HG03196 (cell line): Measurements from ENCODE around the gene WDR77.

ENCODE experiments used
- ATAC-seq: cut with Tn5 transposase; IDR thresholded peaks from one replicate; pipeline ENCODE4 v1.9.1; 2021; ENCODE audit not compliant: unreplicated experiment

WDR77 gene

DNA sequence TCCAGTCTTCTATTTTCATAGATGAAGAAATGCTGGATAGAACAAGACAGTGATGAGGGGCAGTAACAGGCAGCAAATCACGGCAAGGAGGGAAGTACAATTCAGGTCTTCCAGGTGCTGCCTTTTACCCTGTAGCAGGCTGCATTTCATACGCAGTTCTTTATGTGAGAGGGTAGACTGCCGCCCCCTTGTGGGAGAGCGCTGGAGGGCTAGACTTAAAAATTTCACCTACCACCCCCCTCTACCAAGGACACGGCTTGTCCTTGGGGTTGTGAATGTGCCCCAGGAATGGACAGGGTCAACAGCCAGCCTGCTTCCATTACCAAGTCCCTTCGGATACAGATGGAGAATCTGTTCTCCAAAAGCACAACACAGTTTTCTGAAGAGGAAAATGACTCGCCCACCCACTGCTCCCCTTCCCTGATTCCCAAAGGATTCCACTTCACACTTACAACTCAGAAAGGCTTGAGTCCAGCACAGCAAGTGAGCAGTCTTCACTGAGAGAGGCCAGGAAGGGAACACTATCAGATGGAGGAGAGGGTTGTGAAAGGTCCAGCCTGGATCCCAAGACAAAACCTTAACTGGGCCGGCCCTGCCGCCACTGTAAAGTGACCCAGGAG, 7.4 kb downstream of the WDR77 start:
- no peak for ATAC-seq

DNA sequence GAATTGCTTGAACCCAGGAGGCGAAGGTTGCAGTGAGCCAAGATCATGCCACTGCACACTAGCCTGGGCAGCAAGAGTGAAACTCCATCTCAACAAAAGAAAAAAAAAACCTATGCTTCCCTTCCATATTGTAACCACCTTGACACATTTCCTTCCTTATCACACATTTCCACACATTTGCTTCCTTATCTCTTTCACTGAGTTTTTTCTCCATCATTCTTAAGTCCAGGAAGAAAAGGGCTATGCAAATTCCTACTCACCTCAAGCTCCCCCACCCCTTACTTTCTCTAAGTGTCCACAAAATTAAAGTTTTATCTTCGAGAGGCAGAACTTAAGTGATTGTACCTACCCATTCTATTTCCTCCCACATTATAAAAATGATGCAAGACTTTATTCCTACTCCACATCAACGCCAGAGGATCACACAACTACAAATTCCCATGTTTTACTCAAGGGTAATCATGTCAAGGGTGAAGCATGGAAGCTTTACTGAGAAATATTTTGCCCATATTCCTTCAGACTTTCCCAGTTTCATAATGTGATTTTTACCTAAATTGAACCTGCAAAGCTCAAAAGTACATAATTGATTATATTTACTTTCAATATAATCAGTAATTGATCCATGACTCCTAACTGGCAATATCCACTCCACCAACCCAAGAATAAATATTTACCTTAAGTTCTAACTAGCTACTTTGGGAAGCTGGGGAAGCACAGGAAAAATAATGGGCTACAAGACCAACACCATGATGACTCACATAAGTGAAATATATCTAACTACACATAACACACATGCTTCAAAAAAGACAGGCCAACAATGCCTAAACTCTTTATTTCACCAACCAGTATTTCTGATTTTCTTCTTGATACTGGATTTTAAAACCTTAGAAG, 9.3 kb downstream of the WDR77 start:
- ATAC-seq = no peak

DNA sequence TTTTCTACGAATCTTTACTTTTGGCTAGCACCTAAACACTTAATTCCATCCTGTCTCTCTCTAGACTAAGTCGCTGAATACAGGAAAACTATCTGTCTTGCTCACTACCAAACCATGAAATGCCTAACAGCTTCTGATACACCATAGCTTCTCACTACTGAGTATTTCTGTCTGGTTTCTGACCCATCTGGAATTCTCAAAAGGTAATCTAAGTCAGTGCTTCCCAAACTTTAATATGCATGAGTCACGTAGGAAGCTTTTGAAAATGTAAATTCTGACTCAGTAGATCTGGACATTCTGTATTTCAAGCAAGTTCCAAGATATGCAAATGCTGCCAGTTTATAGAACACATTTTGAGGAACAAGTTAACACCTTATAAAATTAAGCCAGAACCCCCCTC, 12.3 kb downstream of the WDR77 start:
- no peak for ATAC-seq

DNA sequence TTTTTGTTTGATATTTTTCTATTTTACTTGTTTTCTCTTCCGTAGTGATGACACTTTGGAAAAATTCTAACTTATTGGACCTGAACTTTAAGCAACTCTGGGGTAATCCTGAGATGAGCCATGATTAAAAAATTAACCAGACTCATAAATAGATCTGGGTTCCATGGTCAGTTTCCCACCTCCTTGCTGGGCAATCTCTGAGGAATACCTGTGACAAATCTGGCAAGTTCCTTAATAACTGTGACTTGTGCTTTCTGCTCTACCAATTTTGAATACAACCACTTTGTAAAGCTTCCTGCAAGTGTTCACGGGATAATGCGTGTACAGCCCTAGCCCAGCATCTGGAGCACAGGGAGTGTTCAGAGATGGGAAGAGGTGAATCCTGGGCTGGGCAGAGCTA, 24.8 kb downstream of the WDR77 start:
- no peak for ATAC-seq

DNA sequence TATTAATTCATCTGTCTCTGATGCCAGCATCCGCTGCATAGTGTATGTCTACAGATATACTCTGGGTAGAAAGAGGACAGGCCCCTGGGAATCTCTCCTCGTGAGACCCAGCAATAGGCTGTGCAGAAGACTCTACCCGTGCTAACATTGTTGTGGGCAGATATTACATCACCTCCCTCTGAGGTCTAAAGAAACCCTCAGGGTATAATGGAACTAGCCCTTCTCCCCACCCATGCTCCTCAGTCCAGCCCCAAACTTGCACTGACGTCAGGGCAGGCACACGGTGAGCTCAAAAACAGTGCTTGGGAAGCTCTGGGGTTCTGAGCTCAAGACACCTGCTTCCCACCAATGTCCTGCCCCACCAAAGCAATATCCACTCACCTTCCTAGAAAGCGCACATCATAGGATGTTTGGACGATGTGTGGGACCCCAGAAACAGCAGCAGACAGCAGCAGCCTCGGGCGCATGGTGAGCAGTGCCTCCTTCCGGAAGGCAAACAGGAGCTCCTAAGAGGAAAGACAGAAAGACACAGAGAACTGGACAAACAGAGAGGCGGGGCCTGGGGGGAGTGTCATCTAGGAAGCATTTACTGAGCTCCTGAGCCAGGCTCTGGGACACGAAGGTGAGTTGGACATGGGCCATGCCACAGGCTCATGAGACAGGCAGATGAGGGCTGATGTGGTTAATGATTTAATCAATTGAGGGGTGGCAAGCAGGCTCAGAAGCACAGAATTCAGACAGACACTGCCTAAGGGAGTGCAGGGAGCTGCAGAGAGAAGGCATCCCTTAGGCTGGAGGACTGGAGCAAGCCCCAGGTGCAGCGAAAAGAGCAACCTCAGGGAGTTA, 26.3 kb downstream of the WDR77 start:
- no peak for ATAC-seq

DNA sequence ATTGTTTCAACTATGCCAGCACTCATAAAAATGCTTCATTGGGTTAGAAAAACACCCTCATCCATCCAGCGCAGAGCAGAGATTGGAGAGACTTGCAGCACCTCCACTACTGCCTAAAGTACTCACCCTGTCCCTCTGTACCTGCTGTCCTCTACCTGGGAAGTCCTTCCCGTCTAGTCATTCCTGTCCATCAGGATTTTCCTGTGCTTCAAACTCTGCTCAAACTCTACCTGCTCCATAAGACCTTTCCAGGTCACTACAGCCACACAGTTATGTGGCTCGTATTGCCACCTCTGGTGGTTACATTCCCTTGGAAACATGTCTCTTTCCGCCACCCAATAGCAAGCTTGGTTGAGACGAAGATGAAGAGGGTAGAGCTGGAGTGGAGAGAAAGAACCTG, 28.7 kb downstream of the WDR77 start:
- no peak for ATAC-seq

DNA sequence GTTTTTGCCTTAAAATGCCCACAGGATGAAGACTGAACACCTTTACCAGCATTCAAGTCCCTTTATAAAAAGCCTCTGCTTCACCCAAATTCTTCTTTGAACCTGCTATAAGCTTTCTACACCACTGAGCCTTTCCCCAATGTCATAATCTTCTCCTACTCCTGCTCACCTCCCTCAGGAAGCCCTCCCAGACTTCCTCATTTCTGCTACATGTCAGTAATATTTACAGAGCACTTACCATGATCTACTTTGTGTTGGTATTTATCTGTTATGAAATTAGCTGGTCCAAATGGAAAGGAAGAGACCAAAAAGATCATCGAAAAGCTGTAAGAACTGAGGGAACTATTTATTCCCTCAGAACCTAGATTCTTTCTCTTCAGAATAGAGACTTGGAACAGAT, 30.0 kb downstream of the WDR77 start:
- ATAC-seq = no peak

DNA sequence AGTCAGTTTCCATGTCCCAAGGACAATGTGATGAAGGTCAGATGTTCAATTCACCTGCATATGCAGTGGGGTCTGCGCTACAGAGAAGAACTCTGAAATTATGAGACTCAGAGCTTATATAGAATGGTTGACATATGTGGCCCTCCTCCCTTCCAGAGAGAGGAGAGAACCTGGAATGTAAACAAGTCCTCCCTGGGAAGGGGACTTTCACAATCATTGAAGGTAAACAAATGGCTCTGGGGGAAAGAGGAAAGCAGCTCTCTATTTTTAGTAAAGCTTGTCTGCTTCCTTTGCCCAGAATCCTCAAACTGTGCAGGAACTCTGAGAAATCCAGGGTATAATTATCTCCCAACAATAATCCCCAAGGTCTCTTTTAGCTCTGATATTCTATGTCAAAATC, 31.3 kb downstream of the WDR77 start:
- ATAC-seq = no peak

DNA sequence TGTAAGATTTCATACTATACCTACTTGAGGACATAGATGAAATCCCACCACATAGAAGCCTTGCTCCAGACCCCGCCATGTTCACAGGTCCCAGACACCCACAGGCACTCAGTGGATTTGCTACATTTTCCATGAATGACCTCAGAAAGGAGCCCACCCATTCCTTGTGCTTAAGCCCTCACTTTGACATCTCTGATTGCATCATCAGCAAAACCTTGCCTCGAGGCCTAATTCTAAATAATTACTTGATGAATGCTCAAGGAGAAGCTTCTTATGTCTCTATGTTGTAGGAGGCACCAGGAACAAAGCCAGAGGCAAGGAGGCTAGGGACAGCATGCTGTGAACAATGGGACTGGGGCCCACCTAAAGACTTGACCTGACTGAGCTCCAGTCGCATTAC, 33.6 kb downstream of the WDR77 start:
- no peak for ATAC-seq

DNA sequence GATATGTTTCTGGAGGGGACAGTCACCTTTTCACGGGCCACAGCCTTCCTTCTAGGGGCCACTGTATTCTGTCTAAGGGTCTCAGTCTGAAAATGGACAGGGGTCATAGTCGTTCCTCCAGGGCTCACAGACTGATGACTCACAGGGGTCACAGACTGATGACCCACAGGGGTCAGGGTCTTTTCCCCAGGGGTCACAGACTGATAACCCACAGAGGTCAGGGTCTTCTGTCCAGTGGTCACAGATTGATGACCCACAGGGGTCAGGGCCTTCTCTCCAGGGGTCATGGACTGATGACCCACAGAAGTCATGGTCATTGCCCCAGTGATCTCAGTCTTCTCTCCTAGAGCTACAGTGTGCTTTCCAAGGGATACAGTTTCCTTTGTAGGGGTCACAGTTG, 34.3 kb downstream of the WDR77 start:
- no peak for ATAC-seq

DNA sequence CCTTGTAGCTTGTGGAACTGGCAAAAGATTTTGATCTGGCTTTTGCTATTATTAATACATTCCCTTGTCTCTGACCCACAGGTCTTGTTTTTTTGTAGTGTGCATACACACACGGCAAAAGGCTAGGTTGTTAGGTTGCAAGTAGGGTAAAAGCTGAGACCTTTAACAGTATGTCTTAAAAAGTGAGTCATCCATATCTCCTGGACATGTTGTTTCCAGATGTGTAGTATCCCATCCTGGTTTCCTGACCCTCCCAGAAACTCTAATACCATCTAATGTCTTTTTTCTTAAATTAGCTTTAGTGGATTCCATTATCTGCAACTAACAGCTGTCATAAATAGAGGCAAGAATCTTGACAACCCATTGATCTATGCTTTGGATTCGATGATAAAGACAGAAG, 36.2 kb downstream of the WDR77 start:
- ATAC-seq = no peak

DNA sequence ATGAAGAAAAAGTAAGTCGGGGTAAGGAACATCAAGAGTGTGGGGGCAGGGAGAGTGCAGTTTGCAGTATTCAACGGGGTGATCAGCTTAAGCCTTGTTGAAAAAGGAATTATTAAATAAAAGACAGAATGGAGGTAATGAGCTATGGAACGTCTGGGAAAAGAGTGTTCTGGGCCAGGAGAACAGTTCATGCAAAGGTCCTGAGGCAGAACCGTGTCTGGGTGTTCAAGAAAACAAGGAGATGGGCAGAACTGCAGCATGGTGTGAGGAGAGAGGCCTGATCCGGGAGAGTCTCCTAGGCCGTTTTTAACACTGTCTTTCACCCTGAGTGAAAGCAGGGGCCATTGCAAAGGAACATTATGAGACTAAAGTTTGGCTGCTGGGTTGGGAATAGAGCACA, 41.8 kb downstream of the WDR77 start:
- ATAC-seq = no peak

DNA sequence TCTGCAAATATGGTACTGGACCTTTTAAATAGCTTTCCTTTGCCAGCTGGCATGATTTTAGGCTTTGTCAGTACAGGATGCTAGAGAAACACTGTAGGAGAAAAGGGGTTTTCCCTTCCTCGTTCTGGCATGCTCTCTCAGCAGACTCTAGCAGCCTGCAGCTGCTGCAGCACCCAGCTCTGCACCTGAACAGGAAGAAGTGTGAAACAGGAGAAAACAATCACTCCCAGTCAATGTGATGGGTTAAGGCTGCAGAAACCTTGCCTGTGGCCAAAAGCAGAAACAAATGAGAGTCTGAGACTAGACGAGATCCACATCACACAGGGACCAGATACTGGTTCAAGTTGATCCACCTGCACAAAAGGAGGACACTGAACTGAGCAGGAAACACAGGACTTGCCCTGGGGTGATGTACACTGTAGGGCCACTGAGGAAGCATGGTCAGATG, 42.7 kb downstream of the WDR77 start:
- ATAC-seq = peak; percentile 90

DNA sequence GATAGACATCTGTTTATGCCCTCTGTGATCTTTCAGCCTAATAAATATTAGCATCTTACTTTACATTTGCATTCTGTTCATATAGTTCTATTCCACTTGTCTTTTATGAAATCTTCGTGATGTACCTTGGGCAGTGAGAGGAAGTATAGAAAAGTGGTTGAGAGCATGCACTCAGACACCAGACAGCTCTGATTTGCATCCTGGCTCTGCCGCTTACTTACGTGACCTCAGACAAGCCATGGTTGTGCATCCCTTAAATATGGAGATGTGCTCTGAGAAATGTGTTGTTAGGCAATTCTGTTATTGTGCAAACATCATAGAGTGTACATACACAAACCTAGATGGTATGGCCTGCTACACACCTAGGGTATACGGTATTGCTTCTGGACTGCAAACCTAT, 44.5 kb downstream of the WDR77 start:
- no peak for ATAC-seq

DNA sequence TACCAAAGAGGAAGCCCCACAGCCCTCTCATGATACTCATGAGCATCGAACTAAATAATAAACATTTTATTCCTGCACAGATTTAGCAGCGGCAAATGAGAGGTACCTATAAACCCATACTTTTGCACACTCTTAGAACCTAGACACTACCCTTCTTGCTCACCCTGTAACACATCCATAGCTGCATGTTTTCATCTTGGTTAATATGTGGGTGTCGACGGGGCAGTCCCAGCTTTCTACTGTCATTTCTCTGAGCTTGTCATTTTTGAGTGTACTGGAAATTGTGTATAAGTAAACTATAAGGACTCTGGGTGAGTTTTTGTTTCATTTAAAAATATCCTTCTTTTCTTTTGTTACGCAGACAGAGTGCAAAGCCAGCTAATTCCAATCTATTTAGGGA, 47.0 kb downstream of the WDR77 start:
- no peak for ATAC-seq

DNA sequence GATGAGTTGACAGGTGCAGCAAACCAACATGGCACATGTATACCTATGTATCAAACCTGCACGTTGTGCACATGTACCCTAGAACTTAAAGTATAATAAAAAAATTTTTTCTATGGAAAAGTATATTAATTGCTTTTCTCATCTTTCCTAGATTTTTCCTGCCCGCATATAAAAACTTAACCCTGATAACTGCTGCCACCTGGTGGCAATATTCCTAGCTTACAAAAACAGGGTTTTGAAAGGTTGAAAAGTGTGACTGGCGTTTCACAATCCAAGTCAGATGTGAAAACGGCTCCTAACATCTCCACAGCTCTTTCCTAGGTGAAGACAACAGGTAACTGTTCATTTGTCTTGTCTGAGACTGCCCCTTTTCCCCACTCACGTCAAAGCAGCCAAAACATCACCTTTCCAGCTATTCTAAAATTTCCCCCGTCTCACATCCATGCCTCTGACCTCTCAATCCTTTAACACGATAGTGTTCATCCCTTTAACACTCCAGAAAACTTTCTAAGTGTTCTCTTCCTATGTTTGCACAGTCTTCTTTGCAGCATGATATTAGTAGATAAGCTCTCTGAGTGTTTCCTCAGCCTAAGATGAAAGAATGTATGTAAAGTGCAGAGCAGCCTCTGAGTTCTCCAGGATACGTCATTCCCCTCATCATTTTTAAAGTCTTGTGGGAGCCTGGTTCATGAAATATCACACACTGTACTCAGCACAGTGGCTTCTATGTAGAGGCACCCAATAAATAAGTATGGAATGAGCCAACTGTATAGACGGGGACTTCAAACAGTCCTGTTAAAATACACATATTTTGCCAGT, 49.1 kb downstream of the WDR77 start:
- ATAC-seq = no peak

DNA sequence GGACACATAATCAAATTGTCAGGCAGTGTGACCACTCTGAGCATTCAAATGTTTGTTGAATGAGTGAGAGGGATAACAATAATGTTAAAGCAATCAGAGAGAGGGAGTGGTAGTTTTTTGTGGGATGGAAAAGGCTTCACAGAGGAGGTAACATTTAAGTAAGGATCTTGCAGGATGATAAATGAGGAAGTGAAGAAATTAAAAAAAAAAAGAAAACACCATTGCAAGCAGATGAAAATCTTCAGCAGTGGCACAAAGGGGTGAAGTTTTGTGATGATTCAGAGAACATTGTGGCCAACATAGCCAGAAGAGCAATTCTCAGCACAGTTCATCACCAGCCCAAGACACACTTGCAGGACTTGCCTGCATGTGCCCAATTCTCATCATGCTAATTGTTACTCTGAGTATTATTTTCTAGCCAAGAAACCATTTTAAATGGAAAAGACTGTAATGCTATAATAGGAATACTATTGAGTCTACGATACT, 56.6 kb downstream of the WDR77 start:
- ATAC-seq = no peak

DNA sequence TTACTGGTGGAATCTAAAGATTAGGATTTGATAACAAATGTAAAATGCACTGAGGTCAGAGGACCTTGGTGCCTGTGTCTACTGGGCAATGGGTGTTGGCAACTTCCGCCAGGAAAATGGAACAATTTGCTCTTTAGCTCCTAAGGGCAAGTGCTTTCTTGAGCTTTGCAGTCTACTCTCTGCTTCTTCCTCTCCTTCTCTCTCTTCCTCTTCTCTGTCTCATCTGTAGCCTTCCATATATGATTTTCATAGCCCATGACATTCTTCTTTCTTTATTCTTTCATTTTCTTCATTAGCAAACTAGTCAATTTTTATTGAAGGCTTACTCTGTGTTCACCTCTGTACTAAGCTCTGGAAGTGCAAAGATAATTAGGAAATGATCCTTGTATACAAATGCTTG, 57.0 kb downstream of the WDR77 start:
- no peak for ATAC-seq
